ENCODE results near the gene ODAD3.

- TF ChIP-seq POLR2A (IDR thresholded peaks at IDR 0.05) = no peak
- TF ChIP-seq, protein P1, sequence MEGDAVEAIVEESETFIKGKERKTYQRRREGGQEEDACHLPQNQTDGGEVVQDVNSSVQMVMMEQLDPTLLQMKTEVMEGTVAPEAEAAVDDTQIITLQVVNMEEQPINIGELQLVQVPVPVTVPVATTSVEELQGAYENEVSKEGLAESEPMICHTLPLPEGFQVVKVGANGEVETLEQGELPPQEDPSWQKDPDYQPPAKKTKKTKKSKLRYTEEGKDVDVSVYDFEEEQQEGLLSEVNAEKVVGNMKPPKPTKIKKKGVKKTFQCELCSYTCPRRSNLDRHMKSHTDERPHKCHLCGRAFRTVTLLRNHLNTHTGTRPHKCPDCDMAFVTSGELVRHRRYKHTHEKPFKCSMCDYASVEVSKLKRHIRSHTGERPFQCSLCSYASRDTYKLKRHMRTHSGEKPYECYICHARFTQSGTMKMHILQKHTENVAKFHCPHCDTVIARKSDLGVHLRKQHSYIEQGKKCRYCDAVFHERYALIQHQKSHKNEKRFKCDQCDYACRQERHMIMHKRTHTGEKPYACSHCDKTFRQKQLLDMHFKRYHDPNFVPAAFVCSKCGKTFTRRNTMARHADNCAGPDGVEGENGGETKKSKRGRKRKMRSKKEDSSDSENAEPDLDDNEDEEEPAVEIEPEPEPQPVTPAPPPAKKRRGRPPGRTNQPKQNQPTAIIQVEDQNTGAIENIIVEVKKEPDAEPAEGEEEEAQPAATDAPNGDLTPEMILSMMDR (IDR thresholded peaks at IDR 0.05) = peak in 2 of 3 donors; percentile 42 to 48
Observed at GRCh38 chr19:11378319-11379189, 56.4 kb downstream of the ODAD3 start.
